H1 (cell line): ENCODE measurements around the gene FXR1. TPM values are rescaled to one million over a fixed set of nuclear protein-coding genes. Genes with fewer than 3 reads are reported as not detected.

Source experiments
- CTCF ChIA-PET: fragments of 300-600 bp; sonication (Branson Sonifier 250); formaldehyde crosslinking; loops from one replicate; lab custom pipeline; 2021; ENCODE audit not compliant: partially characterized antibody; lab: Charles Lee
- POLR2A ChIA-PET: fragments of 300-600 bp; sonication (Branson Sonifier 250); formaldehyde crosslinking; loops from one replicate; lab custom pipeline; 2021; ENCODE audit warnings: inconsistent platforms; ENCODE audit not compliant: partially characterized antibody; lab: Charles Lee
- DNase-seq, 2 experiments: peaks; one replicate each; pipeline versions ENCODE4 v3.0.0 to v3.0.0-alpha.2; 2010 to 2022; ENCODE audit warnings: low spot score in 2 of 2, low read depth in 1 of 2, mixed read lengths in 1 of 2
- FAIRE-seq: peaks from 2 replicates; lab custom pipeline; 2011; peaks lifted over from hg19 to GRCh38; lab: Jason Lieb, UNC
- H2AFZ ChIP-seq: 2 replicates; pipeline ENCODE4 v1.8.1; 2012; ENCODE audit warnings: low read length, inconsistent platforms
- H2AK5ac ChIP-seq: 2 replicates; pipeline ENCODE4 v1.6.1; 2013; ENCODE audit warnings: low read depth, low read length
- H2BK120ac ChIP-seq: replicated peaks from 2 replicates; pipeline ENCODE3; 2013; ENCODE audit warnings: low read depth, low read length, inconsistent platforms
- H2BK12ac ChIP-seq: 2 replicates; pipeline ENCODE4 v1.6.1; 2013; ENCODE audit warnings: low read depth, low read length
- H2BK15ac ChIP-seq: 2 replicates; pipeline ENCODE4 v1.6.1; 2013; ENCODE audit warnings: low read length
- H2BK20ac ChIP-seq: 2 replicates; pipeline ENCODE4 v1.6.1; 2013; ENCODE audit warnings: low read length
- H2BK5ac ChIP-seq: 2 replicates; pipeline ENCODE4 v1.6.1; 2013; ENCODE audit warnings: low read depth, low read length
- H3K14ac ChIP-seq: 2 replicates; pipeline ENCODE4 v1.6.1; 2013; ENCODE audit warnings: inconsistent platforms; ENCODE audit not compliant: insufficient read length
- H3K18ac ChIP-seq: 2 replicates; pipeline ENCODE4 v1.6.1; 2013; ENCODE audit warnings: low read length; ENCODE audit errors: extremely low read depth
- H3K23ac ChIP-seq: 2 replicates; pipeline ENCODE4 v1.6.1; 2013; ENCODE audit warnings: inconsistent platforms; ENCODE audit not compliant: insufficient read length
- H3K23me2 ChIP-seq: 2 replicates; pipeline ENCODE4 v1.6.1; 2013; ENCODE audit warnings: low read depth, low read length
- H3K27ac ChIP-seq: 2 replicates; pipeline ENCODE4 v1.6.1; 2011; ENCODE audit warnings: low read depth, low read length, inconsistent platforms
- H3K27me3 ChIP-seq, 4 experiments: replicated peaks in 1 of 4; 1 replicate in 1 of 4; 2 replicates in 3 of 4; pipeline versions ENCODE4 v1.6.1 to v1.8.1; 2011 to 2013; ENCODE audit warnings: low read length in 3 of 4, mild to moderate bottlenecking in 3 of 4, inconsistent platforms in 2 of 4, mixed read lengths in 2 of 4, moderate library complexity in 1 of 4; ENCODE audit not compliant: control insufficient read depth in 3 of 4, insufficient read depth in 3 of 4; ENCODE audit errors: extremely low read depth in 1 of 4
- H3K36me3 ChIP-seq, 4 experiments: 2 replicates each; pipeline versions ENCODE4 v1.6.1 to v1.8.1; 2011 to 2013; ENCODE audit warnings: mild to moderate bottlenecking in 4 of 4, low read length in 3 of 4, moderate library complexity in 2 of 4, control low read depth in 1 of 4, inconsistent platforms in 1 of 4; ENCODE audit not compliant: insufficient read depth in 4 of 4, control insufficient read depth in 2 of 4
- H3K4ac ChIP-seq: replicated peaks from 2 replicates; pipeline ENCODE3; 2013; ENCODE audit warnings: low read length, low read depth, mixed read lengths, inconsistent platforms; ENCODE audit not compliant: insufficient read length
- H3K4me1 ChIP-seq, 4 experiments: replicated peaks in 1 of 4; 1 replicate in 1 of 4; 2 replicates in 3 of 4; pipeline versions ENCODE4 v1.6.1 to v1.8.1; 2011 to 2013; ENCODE audit warnings: low read length in 3 of 4, inconsistent platforms in 2 of 4, mixed read lengths in 1 of 4; ENCODE audit not compliant: insufficient read depth in 4 of 4, control insufficient read depth in 3 of 4
- H3K4me2 ChIP-seq, 2 experiments: 2 replicates each; pipeline versions ENCODE4 v1.6.1 to v1.8.1; 2011 to 2013; ENCODE audit warnings: low read depth in 2 of 2, low read length in 2 of 2, control low read depth in 1 of 2, inconsistent platforms in 1 of 2, mild to moderate bottlenecking in 1 of 2; ENCODE audit not compliant: insufficient read depth in 1 of 2
- H3K4me3 ChIP-seq, 4 experiments: fragments of 200-600, 300-600 bp in 1 of 4; sonication (generic), shearing (Covaris generic), sonication (Bioruptor Twin) in 1 of 4; 2 replicates each; pipeline versions ENCODE4 v1.5.1 to v1.8.1; 2011 to 2016; ENCODE audit warnings: low read length in 4 of 4, low read depth in 3 of 4, control low read depth in 2 of 4, inconsistent platforms in 2 of 4, mild to moderate bottlenecking in 2 of 4, mixed read lengths in 1 of 4, moderate library complexity in 1 of 4; ENCODE audit not compliant: insufficient read depth in 2 of 4; ENCODE audit errors: extremely low read depth in 1 of 4
- H3K56ac ChIP-seq: replicated peaks from 2 replicates; pipeline ENCODE3; 2013; ENCODE audit warnings: low read depth, mild to moderate bottlenecking, mixed read lengths, low read length, inconsistent platforms; ENCODE audit not compliant: insufficient read length
- H3K79me1 ChIP-seq: 2 replicates; pipeline ENCODE4 v1.6.1; 2013; ENCODE audit warnings: low read depth, low read length, control low read depth
- H3K79me2 ChIP-seq, 2 experiments: 2 replicates each; pipeline versions ENCODE4 v1.6.1 to v1.8.1; 2012 to 2013; ENCODE audit warnings: low read length in 2 of 2, mild to moderate bottlenecking in 2 of 2, inconsistent platforms in 1 of 2; ENCODE audit not compliant: insufficient read depth in 2 of 2, control insufficient read depth in 1 of 2
- H3K9ac ChIP-seq, 4 experiments: replicated peaks in 1 of 4; 1 replicate in 1 of 4; 2 replicates in 3 of 4; pipeline versions ENCODE4 v1.6.1 to v1.8.1; 2011 to 2013; ENCODE audit warnings: low read depth in 3 of 4, low read length in 3 of 4, control low read depth in 2 of 4, mild to moderate bottlenecking in 2 of 4, moderate library complexity in 2 of 4, inconsistent platforms in 1 of 4; ENCODE audit errors: extremely low read depth in 1 of 4
- H3K9me3 ChIP-seq, 2 experiments: 2 replicates each; pipeline versions ENCODE4 v1.6.1 to v1.8.1; 2012 to 2013; ENCODE audit warnings: mild to moderate bottlenecking in 2 of 2, moderate library complexity in 2 of 2, control low read depth in 1 of 2, inconsistent platforms in 1 of 2, low read depth in 1 of 2, low read length in 1 of 2, mixed read lengths in 1 of 2; ENCODE audit not compliant: insufficient read depth in 2 of 2
- H4K20me1 ChIP-seq, 2 experiments: replicated peaks in 1 of 2; 2 replicates each; pipeline versions ENCODE3 to v1.8.1; 2011 to 2013; ENCODE audit warnings: inconsistent platforms in 2 of 2, low read length in 2 of 2, mild to moderate bottlenecking in 1 of 2; ENCODE audit not compliant: insufficient read depth in 2 of 2, control insufficient read depth in 1 of 2
- H4K5ac ChIP-seq: 2 replicates; pipeline ENCODE4 v1.6.1; 2013; ENCODE audit warnings: low read length, low read depth, mixed read lengths, inconsistent platforms; ENCODE audit not compliant: insufficient read length
- H4K8ac ChIP-seq: 2 replicates; pipeline ENCODE4 v1.8.0; 2013; ENCODE audit warnings: mild to moderate bottlenecking, moderate library complexity, low read length, inconsistent platforms; ENCODE audit not compliant: insufficient read depth; ENCODE audit errors: extremely low read depth
- H4K91ac ChIP-seq: replicated peaks from 2 replicates; pipeline ENCODE3; 2013; ENCODE audit warnings: low read length, mixed read lengths, inconsistent platforms; ENCODE audit not compliant: insufficient read length
- BACH1 ChIP-seq: IDR thresholded peaks from 2 replicates; pipeline ENCODE4 v1.6.1; 2012; ENCODE audit warnings: low read length, improper control_type of control experiment
- CREB1 ChIP-seq: IDR thresholded peaks from 2 replicates; pipeline ENCODE4 v1.6.1; 2012; ENCODE audit warnings: inconsistent platforms
- FOSL1 ChIP-seq: IDR thresholded peaks from 2 replicates; pipeline ENCODE4 v1.6.1; 2011; ENCODE audit warnings: mild to moderate bottlenecking, low read depth, low read length, moderate library complexity; ENCODE audit not compliant: insufficient read depth
- JUN ChIP-seq: IDR thresholded peaks from 2 replicates; pipeline ENCODE4 v1.6.1; 2011; ENCODE audit warnings: low read depth, mild to moderate bottlenecking, improper control_type of control experiment, low read length
- KDM5A ChIP-seq: fragments of 200-600 bp; IDR thresholded peaks from 2 replicates; pipeline ENCODE4 v1.7.1; 2012; ENCODE audit warnings: mild to moderate bottlenecking, low read length, inconsistent platforms, mixed read lengths
- NRF1 ChIP-seq: IDR thresholded peaks from 2 replicates; pipeline ENCODE4 v1.6.1; 2011; ENCODE audit warnings: mild to moderate bottlenecking, low read depth, low read length, improper control_type of control experiment
- POLR2AphosphoS5 ChIP-seq: IDR thresholded peaks from 2 replicates; pipeline ENCODE4 v1.6.1; 2011; ENCODE audit warnings: low read depth, low read length
- RFX5 ChIP-seq: IDR thresholded peaks from 2 replicates; pipeline ENCODE4 v1.6.1; 2011; ENCODE audit warnings: low read depth, low read length, improper control_type of control experiment, borderline replicate concordance
- SIX5 ChIP-seq: IDR thresholded peaks from 2 replicates; pipeline ENCODE4 v1.6.1; 2011; ENCODE audit warnings: mild to moderate bottlenecking, low read depth, low read length
- SP1 ChIP-seq: IDR thresholded peaks from 2 replicates; pipeline ENCODE4 v1.6.1; 2011; ENCODE audit warnings: low read depth, low read length
- SP2 ChIP-seq: IDR thresholded peaks from 2 replicates; pipeline ENCODE4 v1.6.1; 2012; ENCODE audit warnings: mild to moderate bottlenecking, low read length, inconsistent platforms
- SP4 ChIP-seq: IDR thresholded peaks from 2 replicates; pipeline ENCODE4 v1.6.1; 2012; ENCODE audit warnings: low read length, inconsistent platforms
- WGBS, 2 experiments: shearing (Covaris generic) in 1 of 2; methylation state at CpG; one replicate each; pipeline versions ENCODE4 v1.1.6 to v1.1.7; 2013 to 2015; ENCODE audit warnings: low lambda C conversion rate in 2 of 2, mixed read lengths in 2 of 2, inconsistent platforms in 1 of 2, low coverage in 1 of 2, missing lambda C conversion rate in 1 of 2; ENCODE audit not compliant: insufficient replicate concordance in 2 of 2, insufficient coverage in 1 of 2, insufficient read length in 1 of 2; ENCODE audit errors: extremely low coverage in 1 of 2, missing lambda C conversion rate in 1 of 2; 5-methylcytosine and 5-hydroxymethylcytosine counted together
- polyA plus RNA-seq, 7 experiments: library from polyadenylated mRNA; depleted of rRNA in 3 of 7; stranded (reverse) in 5 of 7; unstranded in 2 of 7; fragments of >200 nt in 5 of 7; fragments of 200-250 nt in 2 of 7; gene quantifications; 1 replicate in 5 of 7; 2 replicates in 1 of 7; 4 replicates in 1 of 7; pipeline versions ENCODE4 v1.2.1 to v1.2.3, GENCODE V29; 2011 to 2013; ENCODE audit warnings: missing spikeins in 2 of 7, mixed read lengths in 2 of 7
- total RNA-seq: library from RNA; stranded (reverse); fragmentation: NEBNext Ultra II Directional; extraction: Animal tissue kit (Norgen Biotek cat#: 25700); gene quantifications from 2 replicates; pipeline ENCODE4 v1.2.1, GENCODE V29; 2021
- TF ChIP-seq, protein P1 (sequence below): IDR thresholded peaks from 2 replicates; pipeline ENCODE4 v1.6.1; 2011; ENCODE audit warnings: low read length, improper control_type of control experiment

FXR1 gene
- total and polyA plus RNA-seq, 2 of the 8 experiments (the other 6 are each of a cell fraction or from before 2014, with no cell fraction given), result 108 to 283 TPM

DNA sequence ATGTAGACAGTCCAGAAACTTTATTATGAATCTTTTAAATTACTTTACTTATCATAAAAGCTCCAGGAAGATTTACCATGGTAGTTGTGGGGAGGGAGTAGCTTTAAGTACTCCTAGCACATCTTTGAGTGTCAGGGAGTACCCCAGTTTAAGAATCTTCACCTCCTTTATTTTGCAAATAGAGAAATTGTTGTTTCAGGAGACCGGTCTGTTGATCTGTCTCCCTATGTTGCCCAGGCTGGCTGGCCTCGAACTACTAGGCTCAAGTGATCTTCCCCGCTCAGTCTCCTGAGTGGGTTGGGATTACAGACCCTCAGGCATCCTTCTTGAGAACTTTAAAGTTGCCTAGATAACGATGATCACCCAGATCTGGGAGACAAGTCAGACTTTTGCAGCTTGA lies 11.1 kb downstream of the FXR1 start:
- Histone ChIP-seq H3K18ac (no peak overlapping the region), H3K4me3 (no peak overlapping the region), H2BK12ac (no peak overlapping the region), H4K91ac (no peak overlapping the region), H3K79me1 (0 out of 2 replicates have a peak, but pooled peaks cover 3% of the 10 kb centered on the region), H2AFZ (no peak overlapping the region), H3K56ac (no peak overlapping the region), H2BK120ac (no peak overlapping the region), H4K8ac (no peak overlapping the region), H3K4ac (no peak overlapping the region), H2BK5ac (no peak overlapping the region), H3K36me3 (peaks cover 0 to 4% (median 0%) of the 10 kb centered on the region in 4 experiments; a peak in 1 of 8 replicates), H2AK5ac (no peak overlapping the region), H3K79me2 (peaks cover 74 to 100% of the 10 kb centered on the region in 2 experiments), H3K9ac (no peak overlapping the region), H3K9me3 (no peaks in the 10 kb centered on the region), H4K20me1 (peaks cover 21 to 44% of the 10 kb centered on the region in 2 experiments), H3K27me3 (no peaks in the 10 kb centered on the region), H3K27ac (no peak overlapping the region), H3K4me1 (peaks cover 0 to 5% (median 4%) of the 10 kb centered on the region in 4 experiments; a peak in 5 of 7 replicates), H3K14ac (no peak overlapping the region), H3K23ac (no peak overlapping the region), H3K23me2 (no peaks in the 10 kb centered on the region), H3K4me2 (peak overlapping the region; percentile 31 to 53; a peak in 3 of 4 replicates), H2BK20ac (no peak overlapping the region), H2BK15ac (no peak overlapping the region), H4K5ac (no peak overlapping the region)
- WGBS, 2 experiments, result 76% methylated on average over 4 of the region's 4 CpGs; no CpG with 5 or more reads in 1 of the 2 experiments
- TF ChIP-seq SP4 (no peak), RFX5 (no peak), FOSL1 (no peak), POLR2AphosphoS5 (no peak), SP1 (no peak), NRF1 (no peak), KDM5A (no peak), SP2 (no peak), BACH1 (no peak), JUN (no peak), SIX5 (no peak), CREB1 (no peak)
- TF ChIP-seq, protein P1, sequence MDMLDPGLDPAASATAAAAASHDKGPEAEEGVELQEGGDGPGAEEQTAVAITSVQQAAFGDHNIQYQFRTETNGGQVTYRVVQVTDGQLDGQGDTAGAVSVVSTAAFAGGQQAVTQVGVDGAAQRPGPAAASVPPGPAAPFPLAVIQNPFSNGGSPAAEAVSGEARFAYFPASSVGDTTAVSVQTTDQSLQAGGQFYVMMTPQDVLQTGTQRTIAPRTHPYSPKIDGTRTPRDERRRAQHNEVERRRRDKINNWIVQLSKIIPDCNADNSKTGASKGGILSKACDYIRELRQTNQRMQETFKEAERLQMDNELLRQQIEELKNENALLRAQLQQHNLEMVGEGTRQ, result no peak
- DNase-seq, result no peak
- ChIA-PET POLR2A (interaction anchor here (0.8 to 4.4 kb wide), 3 partner anchors 11 to 12 kb away, joined by 3 to 18 read pairs (median 3); partner anchors contain the start of gene FXR1), CTCF (interaction anchor here (0.6 to 1.6 kb wide), 3 partner anchors 10 to 142 kb away, joined by 3 to 4 read pairs (median 3); partner anchors contain the start of gene FXR1)
- no peak for FAIRE-seq
